GM18861 (cell line): ENCODE results near the gene FAM9C.
"Not testable (repeated sequence)": the region's sequence is repeated elsewhere in the genome, so short reads cannot be mapped to it uniquely, and the experiment has no call there.

Experiments
- ATAC-seq: cut with Tn5 transposase; IDR thresholded peaks from one replicate; pipeline ENCODE4 v1.9.1; 2021; ENCODE audit not compliant: unreplicated experiment

Gene FAM9C

GRCh38 chrX:13076176-13076961, 31.9 kb upstream of the FAM9C start:
- ATAC-seq, result peak; percentile 46

GRCh38 chrX:13074297-13075262, 30.2 kb upstream of the FAM9C start:
- ATAC-seq, result peak; percentile 71

DNA sequence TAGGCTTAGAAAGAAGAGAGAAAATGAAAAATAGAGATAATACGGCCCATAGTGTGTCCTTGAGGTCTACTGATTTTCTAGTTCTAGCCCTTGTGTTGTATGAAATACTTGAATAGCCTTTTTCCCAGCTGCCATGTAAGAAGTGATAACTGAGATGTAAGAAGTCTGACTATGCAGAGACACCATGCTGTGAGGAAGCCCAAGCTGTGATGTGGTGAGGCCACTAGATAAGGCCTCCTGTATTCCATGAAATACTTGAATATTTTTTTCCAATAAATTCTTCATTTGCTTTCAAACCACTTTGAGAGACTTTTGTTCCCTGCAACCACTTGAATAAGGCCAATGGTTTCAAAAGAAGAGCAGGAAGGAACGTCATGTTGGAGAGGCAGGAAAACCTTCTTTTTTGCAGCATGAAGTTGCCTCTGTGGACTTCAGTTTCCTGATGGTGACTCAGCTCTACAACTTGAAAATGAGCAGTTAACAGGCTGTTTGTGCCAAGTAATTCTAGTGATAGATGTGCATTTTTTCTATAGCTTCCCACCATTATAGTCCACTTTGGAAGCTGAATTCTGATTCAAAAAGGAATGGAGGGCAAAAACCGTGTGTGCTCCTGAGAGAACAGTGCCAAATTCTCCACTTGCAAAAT, 25.5 kb upstream of the FAM9C start:
- ATAC-seq, result no peak

DNA sequence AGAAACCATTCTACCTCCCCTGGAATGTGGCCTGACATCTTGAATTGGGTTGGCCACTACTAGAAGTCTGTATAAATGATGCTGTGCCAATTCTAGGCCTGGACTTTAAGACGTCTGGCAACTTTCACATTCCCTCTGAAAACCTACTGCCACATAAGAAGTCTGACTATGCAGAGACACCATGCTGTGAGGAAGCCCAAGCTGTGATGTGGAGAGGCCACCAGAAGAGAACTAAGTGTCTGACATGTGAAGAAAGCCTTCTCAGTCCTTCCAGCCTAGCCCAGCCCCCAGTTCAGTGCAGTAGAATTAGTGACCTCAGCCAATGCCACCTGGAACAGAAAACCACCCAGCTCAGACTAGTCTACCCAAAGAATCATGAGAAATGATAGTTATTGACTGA, 24.2 kb upstream of the FAM9C start:
- no peak for ATAC-seq

DNA sequence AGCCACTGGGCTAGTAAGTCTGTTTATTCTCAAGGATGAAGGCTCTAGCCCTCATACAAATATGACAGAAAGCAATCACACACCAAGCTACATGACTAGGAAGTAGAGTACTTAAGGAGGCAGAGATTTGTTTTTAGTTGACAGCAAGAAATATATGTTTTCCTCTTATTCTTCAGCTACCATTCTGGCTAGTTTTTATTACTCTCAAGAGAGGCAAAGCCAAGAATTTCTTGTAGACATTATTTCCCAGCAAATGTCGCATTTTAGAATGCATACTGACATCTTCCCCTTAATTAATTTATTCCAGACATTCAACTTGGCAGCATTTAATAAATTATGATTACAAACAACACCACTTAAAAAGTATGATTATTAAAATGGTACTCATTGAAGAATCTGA, 23.4 kb upstream of the FAM9C start:
- no peak for ATAC-seq

DNA sequence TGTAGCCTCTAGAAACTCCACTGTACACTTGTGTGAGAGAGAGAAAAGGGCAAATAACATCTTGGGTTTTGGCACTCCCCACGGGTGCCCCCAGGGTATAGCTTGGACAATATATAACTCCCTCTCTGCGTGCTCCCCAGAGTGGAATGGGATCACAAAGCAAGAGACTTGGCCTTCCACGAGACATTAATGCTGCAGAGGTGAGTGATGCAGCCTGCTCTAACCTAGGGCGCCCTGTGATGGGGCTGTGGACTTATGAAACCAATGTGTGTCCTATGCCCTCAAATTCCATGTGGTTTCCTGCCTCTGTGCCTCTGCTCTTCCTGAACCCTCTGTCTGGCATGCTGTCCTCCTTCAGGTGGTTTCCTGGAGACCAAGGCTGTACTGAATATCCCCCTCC, 22.0 kb upstream of the FAM9C start:
- ATAC-seq, result no peak

GRCh38 chrX:13064599-13065143, 20.3 kb upstream of the FAM9C start:
- ATAC-seq, result no peak

DNA sequence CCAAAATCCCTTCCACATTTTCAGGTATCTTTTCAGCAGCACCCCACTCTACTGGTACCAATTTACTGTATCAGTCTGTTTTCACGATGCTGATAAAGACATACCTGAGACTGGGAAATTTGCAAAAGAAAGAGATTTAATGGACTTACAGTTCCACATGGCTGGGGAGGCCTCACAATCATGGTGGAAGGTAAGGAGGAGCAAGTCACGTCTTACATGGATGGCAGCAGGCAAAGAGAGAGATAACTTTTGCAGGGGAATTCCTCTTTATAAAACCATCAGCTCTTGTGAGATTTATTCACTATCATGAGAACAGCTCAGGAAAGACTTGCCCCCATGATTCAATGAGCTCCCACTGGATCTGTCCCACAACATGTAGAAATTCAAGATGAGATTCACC, 18.7 kb upstream of the FAM9C start:
- not testable (repeated sequence) for ATAC-seq

- not testable (repeated sequence) for ATAC-seq
Measured at GRCh38 chrX:13062331-13062730, 17.9 kb upstream of the FAM9C start.

- not testable (repeated sequence) for ATAC-seq
Measured at GRCh38 chrX:13061215-13061708, 16.8 kb upstream of the FAM9C start.

- no peak for ATAC-seq
Measured at GRCh38 chrX:13059637-13060499, 15.4 kb upstream of the FAM9C start.

DNA sequence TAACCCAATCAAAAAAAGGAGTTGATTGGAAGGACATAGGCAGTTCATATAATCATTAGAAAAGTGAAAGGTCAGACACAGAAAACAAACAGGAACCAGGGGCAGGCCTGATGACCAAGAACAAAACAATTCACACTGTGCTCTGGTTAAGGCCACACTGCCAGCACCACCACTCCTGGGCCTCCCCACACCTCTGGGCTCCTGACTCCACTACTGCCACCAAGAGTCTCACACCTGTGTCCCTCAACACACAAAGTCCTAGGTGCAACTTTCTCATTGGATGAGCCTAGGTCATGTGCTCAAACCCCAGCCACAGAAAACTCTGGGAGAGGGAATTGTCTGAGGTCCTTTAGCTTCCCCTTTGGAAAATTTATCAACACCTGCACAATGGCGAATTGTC, 11.1 kb upstream of the FAM9C start:
- ATAC-seq, result peak; percentile 47

DNA sequence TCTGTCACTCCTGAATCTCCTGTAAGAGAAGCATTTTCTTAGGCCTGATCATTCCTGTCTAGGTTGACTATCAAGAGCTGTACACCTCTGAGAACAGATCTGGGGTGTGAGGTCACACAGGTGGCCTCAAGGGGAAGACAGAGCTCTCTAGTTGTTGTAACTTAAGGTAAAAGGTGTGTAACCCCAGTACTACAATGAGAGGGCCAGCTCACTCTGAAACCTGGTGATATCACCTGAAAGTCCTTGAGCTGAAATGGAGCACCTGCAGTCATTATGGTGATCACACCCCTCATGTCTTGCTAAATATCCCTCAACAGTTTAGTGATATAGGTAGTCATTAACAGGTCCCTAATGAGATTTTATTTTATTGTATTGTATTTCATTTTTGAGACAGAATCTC, 8.8 kb upstream of the FAM9C start:
- no peak for ATAC-seq

GRCh38 chrX:13051529-13052172, 7.2 kb upstream of the FAM9C start:
- ATAC-seq, result peak; percentile 73

- no peak for ATAC-seq
Measured at GRCh38 chrX:13051167-13051528, 6.7 kb upstream of the FAM9C start.

- no peak for ATAC-seq
Measured at GRCh38 chrX:13050151-13050550, 5.7 kb upstream of the FAM9C start.

GRCh38 chrX:13048280-13048679, 3.9 kb upstream of the FAM9C start:
- no peak for ATAC-seq

DNA sequence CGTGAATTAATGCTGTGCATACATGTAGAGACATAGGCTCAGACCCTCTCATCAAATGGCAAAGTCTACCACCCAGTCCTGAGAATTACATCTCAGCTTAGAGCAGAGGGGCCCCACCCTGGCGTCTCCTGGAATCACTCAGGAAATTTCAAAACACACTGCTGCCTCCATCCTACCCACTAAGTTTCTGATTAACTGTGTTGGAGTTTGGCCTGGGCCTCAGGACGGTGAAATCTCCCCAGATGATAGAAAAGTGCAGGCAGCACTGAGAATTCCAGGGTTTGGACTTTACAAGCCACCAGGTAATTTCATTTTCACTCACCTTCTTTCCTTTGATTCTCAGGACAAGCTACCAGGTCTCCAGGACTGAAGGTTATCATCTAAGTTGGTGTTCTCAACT, 3.3 kb upstream of the FAM9C start:
- ATAC-seq, result no peak

GRCh38 chrX:13046141-13046855, 1.9 kb upstream of the FAM9C start:
- no peak for ATAC-seq
